GM18858 (cell line): ENCODE measurements around the gene LMAN1.

Experiments used
- ATAC-seq: cut with Tn5 transposase; IDR thresholded peaks from one replicate; pipeline ENCODE4 v1.9.1; 2021; ENCODE audit not compliant: unreplicated experiment

LMAN1 gene

GRCh38 chr18:59358712-59359575 lies at the start of gene LMAN1:
LMAN1 (minus strand) TSS chr18:59359265; CDS start chr18:59359244, 21 bp downstream.
- peak; percentile 85 for ATAC-seq

DNA sequence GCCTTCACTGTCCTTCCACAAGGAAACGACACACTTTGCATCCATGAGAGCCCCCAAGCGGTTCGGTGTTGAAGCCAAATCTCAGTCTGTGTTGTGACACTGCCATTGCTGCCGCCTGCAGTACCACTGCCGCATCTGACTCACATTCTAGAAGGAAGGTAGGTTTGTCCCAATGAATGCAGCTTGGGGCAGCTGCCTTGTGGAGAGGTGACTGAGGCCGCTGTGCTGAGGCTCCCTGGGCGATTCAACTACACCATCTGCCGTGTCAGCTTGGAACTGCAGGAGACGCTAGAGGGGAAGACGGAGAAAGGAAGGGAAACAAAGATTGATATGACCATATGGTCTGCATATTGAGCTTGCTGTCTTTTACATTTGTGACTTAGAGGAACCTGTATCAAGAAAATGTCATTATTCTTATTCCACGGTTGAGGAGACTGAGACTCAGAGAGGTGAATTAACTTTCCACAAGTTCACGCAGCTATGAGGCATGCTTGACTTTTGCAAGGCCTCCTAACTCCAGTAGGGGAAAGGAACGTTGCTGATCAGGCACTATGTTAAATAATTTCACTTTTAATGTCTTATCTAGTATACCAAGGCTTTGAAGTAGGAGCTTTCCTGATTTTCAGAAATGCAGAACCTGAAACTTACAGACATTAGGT lies 43.5 kb upstream of the LMAN1 start:
- ATAC-seq: peak; percentile 96

GRCh38 chr18:59400407-59400806 lies 41.3 kb upstream of the LMAN1 start:
- no peak for ATAC-seq

DNA sequence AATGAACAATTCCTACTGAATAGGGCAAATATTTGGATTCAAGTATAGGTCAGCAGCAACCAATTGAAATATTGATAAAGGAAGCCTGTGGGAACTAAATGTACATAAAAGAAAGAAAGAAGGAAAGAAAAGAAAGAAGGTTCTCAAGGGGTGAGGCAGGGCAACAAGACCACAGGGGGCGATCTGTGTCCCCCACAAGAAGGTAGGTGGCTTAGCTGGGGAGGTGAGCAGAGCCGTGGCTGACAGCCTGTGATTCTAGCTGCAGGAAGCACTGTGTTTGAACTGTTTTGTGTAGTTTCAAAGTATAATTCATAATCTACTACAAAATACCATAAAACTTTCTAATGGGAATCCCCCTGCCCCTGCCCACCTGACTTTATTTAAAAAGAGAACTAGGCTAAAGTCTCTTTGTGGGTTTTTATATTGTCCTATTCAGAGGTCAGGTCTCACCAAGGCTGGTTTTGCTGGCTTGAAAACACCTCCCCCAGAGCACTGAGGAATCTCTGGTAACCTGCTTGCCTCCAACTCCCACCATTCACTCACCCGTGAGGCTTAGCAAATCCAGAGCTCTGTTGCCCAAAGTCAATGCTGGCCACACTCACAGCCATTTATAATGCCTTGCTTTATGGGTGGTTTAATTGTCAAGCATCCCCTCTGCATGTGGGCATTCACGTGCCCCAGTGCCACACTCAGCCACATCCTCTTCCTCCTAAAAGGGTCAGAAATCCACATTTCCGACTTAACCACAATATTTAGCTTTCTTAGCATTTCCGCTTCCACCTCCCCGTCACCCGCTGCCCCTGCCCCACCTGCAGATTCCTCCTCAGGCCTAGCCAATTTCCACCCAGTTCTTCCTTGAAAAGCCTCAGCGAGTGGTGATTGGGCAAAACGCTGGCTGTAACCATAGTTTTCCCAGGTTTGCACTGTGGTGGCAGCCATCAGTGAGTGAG lies 36.4 kb upstream of the LMAN1 start:
- no peak for ATAC-seq

DNA sequence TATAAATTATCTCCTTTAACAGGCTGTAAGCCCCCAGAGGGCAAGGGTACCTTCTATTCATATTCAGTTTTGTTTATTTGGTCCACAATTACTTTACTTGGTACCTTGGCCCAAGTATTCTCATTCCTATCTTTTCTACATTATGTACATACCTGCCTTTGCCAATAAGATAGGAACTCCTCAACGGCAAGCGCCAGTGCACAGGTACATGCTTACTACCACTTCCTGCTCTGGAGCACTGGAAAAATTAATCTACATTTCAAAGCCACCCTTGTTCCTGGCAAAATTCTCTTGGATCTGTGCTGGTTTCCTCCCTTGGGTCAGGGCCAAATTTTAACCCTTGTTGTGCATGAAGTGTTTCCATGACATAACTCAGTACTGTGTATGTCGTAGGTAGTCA lies 34.3 kb upstream of the LMAN1 start:
- no peak for ATAC-seq

DNA sequence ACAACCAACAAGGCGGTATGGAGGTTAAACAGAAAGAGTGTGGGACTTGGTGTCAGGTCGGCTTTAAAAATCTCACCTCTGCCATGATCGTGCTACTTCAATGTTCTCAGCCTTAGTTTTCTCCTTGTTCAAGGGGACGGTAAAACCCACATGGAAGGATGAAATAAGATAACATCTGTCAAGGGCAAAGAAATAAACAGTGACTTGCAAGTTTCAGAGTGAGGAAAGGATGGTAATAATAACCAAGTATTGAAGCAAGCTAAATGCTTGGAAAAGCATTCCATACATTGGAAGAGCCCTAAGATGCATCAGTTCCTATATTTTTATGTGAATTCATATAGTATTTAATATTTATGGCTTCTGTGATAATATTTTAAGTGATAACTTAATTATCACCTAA lies 29.8 kb upstream of the LMAN1 start:
- ATAC-seq: no peak

- ATAC-seq: no peak
These were observed 28.9 kb upstream of the LMAN1 start for GRCh38 chr18:59387687-59388565.

- ATAC-seq: no peak
These were observed 28.0 kb upstream of the LMAN1 start for GRCh38 chr18:59386909-59387686.

DNA sequence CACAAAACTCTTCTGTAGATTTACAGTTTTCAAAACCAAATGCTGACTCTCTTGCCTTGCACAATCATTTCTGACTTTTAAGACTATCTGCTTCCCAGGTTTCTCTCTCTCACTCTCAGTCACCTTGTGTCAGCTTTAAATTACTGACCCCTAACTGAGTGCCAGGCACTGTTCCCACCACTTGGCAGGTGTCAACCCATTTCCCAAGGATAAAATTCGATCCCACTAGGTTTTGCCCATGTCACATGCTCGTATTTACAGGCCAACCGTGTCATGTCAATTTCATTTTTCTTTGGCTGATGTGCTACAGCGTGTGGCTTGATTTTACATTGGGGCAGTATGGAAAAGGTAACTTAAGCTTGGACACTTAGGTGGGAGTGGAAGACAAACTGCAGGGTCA lies 26.1 kb upstream of the LMAN1 start:
- ATAC-seq: no peak

DNA sequence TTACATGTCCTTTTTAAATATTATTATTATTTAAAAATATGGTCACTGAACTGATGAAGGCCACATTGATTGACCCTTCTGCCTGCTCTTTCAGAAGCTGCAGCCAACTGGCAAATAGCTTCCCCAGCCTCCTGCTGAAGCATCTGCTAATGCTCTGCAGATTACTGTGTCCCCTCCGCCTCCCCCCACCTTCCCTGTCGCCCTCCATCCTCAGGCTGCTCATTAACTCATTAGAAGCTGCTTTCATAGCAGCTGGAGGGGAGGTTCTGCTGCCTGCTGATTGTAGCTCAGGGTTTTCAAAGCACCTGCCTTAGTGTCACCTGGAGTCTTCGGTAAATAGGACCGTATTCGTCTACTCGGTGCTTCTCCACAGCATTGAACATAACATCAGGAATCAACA lies 24.8 kb upstream of the LMAN1 start:
- no peak for ATAC-seq

DNA sequence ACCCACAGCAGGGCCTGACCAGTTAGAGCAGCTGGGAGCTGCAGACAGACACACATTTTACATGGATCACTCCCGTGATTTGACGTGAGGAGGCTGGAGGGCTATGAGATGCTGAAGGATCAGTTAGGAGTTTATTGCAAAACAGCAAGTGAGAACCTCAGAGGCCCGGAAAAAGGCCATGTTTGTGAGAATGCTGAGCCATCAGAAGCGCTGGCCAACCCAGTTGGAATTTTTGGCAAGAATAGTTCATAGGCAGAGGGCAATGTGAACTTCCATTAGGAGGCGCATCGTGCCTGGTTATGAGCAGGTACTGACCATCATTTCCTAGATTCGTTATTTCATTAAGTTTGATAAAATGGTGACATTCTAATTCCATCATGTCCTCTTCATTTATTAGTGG lies 23.3 kb upstream of the LMAN1 start:
- ATAC-seq: no peak

- no peak for ATAC-seq
These were observed 22.9 kb upstream of the LMAN1 start for GRCh38 chr18:59381949-59382348.

DNA sequence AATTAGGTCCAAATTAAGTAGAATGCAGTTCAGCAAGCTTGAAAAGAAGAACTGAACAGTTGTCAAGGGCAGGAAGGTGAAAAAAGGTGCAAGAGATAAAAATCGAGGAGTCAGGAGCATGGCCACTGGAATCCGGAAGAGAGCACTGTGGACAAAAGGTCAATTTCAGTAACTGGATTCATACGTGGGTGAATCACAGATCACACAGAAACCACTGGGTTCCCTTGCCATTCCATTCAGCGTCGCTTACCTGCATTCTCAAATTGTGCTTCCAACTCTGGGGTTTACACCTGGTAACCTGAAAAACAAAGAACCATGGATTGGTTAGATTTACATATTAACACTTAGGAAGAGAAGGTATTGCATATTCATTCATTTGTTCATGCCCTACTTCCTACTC lies 21.6 kb upstream of the LMAN1 start:
- no peak for ATAC-seq

DNA sequence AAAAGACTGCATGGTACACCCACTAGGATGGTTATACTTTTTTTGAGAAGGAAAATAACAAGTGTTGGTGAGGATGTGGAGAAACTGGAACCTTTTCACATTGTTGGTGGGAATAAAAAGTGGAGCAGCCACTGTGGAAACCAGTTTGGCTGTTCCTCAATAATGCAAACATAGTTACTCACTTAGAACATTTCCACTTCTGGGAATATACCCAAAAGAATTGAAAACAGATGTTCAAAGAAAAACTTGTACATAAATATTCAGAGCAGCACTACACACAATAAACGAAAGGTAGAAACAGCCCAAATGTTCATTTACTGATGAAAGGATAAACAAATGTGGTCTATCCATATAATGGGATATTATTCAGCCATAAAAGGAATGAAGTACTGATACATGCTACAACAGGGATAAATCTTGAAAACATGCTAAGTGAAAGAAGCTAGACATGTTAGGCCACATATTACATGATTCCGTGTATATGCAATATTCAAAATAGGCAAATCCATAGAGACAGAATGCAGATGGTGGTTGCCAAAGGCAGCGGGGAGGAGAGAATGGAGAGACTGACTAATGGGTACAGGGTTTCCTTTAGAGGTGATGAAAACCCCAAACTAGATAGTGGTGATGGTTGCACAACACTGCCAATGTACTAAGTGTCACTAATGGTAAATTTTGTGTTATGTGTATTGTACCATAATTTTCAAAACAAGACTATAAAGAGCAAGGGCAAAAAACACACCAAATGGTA lies 20.9 kb upstream of the LMAN1 start:
- ATAC-seq: no peak

- ATAC-seq: no peak
These were observed 18.7 kb upstream of the LMAN1 start for GRCh38 chr18:59377613-59378337.

DNA sequence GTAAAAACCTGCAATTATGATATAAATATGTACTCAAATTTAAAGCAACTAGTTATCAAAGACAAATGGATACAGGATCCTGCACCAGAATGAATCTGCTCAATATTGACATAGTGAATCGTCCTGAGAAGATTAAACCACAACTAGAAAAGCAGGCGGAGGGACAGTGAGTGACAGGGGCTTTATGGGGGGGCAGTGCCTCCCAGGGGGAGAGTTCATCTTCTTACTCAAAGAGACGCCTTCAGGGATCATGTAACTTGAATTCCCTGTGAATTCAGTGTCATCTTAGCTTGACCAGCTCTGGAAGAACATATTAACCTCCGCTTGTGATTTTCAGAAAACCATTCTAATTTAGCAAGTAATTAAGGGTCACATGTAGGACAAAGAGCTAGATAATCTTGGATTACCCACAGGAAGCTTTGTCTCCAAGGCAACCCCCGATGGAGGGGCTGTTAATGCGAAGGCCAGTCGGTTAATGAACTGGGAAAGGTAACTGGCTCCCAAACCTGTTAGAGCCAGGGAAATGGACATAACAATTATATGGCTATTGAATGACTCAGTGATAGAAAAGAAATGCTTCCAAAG lies 17.4 kb upstream of the LMAN1 start:
- ATAC-seq: no peak

GRCh38 chr18:59374128-59374527 lies 15.1 kb upstream of the LMAN1 start:
- no peak for ATAC-seq

DNA sequence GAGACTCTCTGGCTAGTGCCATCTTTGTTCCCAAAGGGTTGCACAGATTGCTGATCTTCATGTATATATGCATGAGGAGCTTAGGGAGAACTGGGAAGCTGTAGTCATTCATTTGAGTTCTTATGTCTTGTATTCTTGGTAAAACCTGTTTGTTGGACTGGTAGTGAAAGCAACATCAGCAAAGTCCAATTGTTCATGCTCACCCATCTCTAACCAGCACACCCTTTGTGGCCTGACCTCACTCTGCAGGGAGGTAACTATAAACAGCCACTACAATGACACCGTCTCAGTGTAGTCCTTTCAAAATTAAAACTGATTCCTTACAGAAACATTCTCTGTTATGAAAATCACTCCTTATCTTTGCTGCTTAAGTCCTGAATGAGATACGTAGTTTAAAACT lies 13.9 kb upstream of the LMAN1 start:
- ATAC-seq: no peak
